ENCODE measurements around the gene ILK. TPM values are rescaled to one million over a fixed set of nuclear protein-coding genes. Genes with fewer than 3 reads are reported as not detected.

The ILK gene
- total and polyA plus RNA-seq, 10 of the 15 experiments (the other 5 are each of a cell fraction or from before 2014, with no cell fraction given) = 51.8 to 163 (median 92.0) TPM

DNA sequence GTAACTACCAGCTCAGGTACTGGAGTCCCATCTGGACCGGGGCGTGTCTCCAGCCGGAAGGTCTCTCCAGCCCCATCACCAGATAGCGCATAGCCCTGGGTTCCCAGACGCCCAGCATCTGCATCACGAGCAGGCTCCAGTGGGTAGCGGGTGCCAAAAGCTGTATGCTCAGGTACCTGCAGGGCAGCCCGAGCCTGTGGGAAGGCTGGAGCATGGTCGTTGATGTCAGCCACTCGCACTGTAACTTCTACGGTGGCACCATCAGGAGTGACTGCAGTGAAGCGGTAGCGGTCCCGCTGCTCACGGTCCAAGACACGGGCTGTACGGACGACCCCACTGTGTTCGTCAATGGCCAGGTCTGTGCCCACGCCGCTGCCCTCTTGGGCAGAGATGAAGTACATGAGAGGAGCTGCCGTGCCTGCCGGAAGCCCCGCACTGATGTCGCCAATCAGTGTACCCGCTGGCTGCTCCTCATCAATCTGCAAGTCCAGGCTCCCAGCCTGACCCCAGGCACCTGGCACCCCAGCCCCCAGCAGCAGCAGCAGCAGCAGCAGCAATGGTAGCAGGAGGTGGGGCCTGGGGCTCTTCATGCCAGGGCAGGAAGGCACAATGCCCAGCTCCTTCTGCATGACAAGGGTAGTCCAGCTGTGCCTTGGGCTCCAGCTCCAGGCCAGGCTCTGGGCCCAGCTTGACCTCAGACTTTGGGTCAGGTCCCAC lies 37.6 kb downstream of the ILK start (continued):
- TF ChIP-seq, protein P1, sequence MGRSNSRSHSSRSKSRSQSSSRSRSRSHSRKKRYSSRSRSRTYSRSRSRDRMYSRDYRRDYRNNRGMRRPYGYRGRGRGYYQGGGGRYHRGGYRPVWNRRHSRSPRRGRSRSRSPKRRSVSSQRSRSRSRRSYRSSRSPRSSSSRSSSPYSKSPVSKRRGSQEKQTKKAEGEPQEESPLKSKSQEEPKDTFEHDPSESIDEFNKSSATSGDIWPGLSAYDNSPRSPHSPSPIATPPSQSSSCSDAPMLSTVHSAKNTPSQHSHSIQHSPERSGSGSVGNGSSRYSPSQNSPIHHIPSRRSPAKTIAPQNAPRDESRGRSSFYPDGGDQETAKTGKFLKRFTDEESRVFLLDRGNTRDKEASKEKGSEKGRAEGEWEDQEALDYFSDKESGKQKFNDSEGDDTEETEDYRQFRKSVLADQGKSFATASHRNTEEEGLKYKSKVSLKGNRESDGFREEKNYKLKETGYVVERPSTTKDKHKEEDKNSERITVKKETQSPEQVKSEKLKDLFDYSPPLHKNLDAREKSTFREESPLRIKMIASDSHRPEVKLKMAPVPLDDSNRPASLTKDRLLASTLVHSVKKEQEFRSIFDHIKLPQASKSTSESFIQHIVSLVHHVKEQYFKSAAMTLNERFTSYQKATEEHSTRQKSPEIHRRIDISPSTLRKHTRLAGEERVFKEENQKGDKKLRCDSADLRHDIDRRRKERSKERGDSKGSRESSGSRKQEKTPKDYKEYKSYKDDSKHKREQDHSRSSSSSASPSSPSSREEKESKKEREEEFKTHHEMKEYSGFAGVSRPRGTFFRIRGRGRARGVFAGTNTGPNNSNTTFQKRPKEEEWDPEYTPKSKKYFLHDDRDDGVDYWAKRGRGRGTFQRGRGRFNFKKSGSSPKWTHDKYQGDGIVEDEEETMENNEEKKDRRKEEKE (IDR thresholded peaks at IDR 0.05) = no peak
- no peak for TF ChIP-seq EZH2 (IDR thresholded peaks at IDR 0.05; ENCODE audit: borderline replicate concordance, control insufficient read depth, low read depth, low read length)

DNA sequence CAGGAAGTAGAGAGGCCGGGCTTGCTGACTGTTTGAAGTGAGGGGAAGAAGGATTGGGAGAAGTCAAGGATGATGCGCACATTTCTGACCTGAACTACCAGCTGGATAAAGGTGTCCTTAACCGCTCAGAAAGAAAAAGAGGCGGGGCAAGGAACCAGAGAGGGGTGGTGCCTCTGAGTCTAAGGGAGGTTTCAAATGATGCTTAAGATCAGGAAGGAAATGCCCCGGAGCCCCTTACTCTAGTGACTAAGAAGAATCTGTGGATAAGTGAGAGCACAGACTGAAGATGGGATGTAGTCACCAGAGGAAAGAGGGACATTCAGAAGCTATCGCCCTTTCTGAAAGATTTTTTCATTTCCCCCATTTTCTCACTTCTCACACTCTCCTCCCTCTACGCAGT lies 39.4 kb downstream of the ILK start:
- Histone ChIP-seq H3K9me3 (replicated peaks; ENCODE audit: control insufficient read depth, insufficient read depth, low read length) (no peaks in the 10 kb centered on the region), H3K4me2 (ENCODE audit: control insufficient read depth, insufficient read depth) (no peak overlapping the region), H3K27ac (ENCODE audit: control insufficient read depth, insufficient read depth) (no peak overlapping the region), H3K79me2 (ENCODE audit: control insufficient read depth, insufficient read depth, low read length) (no peaks in the 10 kb centered on the region), H2AFZ (ENCODE audit: control insufficient read depth, low read depth, low read length) (no peak overlapping the region), H3K4me3 (no peak overlapping the region), H3K4me1 (ENCODE audit: control insufficient read depth, insufficient read depth, low read length) (peaks cover 21% of the 10 kb centered on the region), H3K36me3 (ENCODE audit: control insufficient read depth in 2 of 2, insufficient read depth in 2 of 2, low read length in 1 of 2) (no peaks in the 10 kb centered on the region), H3K9ac (ENCODE audit: control insufficient read depth, insufficient read depth, low read length) (no peak overlapping the region), H4K20me1 (ENCODE audit: control insufficient read depth, insufficient read depth) (no peaks in the 10 kb centered on the region), H3K27me3 (replicated peaks in 1 of 2; ENCODE audit: control insufficient read depth in 2 of 2, insufficient read depth in 2 of 2, low read length in 1 of 2) (no peaks in the 10 kb centered on the region)
- no TSS peak for BruUV-seq (replicated peaks)
- ChIA-PET RAD21 (ENCODE audit: unreplicated experiment) (no interaction called here), POLR2A (interaction anchor here (1.3 kb wide), 1 partner anchor 24 kb away, joined by 4 read pairs; the partner anchor contains the start of gene TPP1), CTCF (interaction anchor here (1.6 kb wide), 1 partner anchor 25 kb away, joined by 4 read pairs; no protein-coding TSS in a partner anchor), SMC1A (ENCODE audit: uncharacterized antibody, unreplicated experiment) (interaction anchor here (0.8 to 1.6 kb wide), 4 partner anchors 11 to 30 kb away, joined by 3 to 6 read pairs (median 3); partner anchors contain the start of gene TAF10)
- WGBS (ENCODE audit: insufficient coverage, insufficient replicate concordance, low lambda C conversion rate, missing lambda C conversion rate) = 43% methylated on average over 7 of the region's 7 CpGs
- TF ChIP-seq TCF7 (IDR thresholded peaks at IDR 0.05; ENCODE audit: borderline replicate concordance) = no peak
- no peak for DNase-seq (ENCODE audit: low read depth, low spot score)
- in situ Hi-C loops (cut with MboI) (no loop called here), intact Hi-C loops (cut with micrococcal nuclease; ENCODE audit: unreplicated experiment) (no loop called here)
- FAIRE-seq = no peak
- ATAC-seq = no peak

All from GM12878 (cell line).